H1 (cell line): ENCODE data around the gene MTPN. TPM values are rescaled to one million over a fixed set of nuclear protein-coding genes. Genes with fewer than 3 reads are reported as not detected.

Experiments
- CTCF ChIA-PET: fragments of 300-600 bp; sonication (Branson Sonifier 250); formaldehyde crosslinking; loops from one replicate; lab custom pipeline; 2021; ENCODE audit not compliant: partially characterized antibody; lab: Charles Lee
- POLR2A ChIA-PET: fragments of 300-600 bp; sonication (Branson Sonifier 250); formaldehyde crosslinking; loops from one replicate; lab custom pipeline; 2021; ENCODE audit warnings: inconsistent platforms; ENCODE audit not compliant: partially characterized antibody; lab: Charles Lee
- DNase-seq, 2 experiments: peaks; one replicate each; pipeline versions ENCODE4 v3.0.0 to v3.0.0-alpha.2; 2010 to 2022; ENCODE audit warnings: low spot score in 2 of 2, low read depth in 1 of 2, mixed read lengths in 1 of 2
- FAIRE-seq: peaks from 2 replicates; lab custom pipeline; 2011; peaks lifted over from hg19 to GRCh38; lab: Jason Lieb, UNC
- H2AFZ ChIP-seq: 2 replicates; pipeline ENCODE4 v1.8.1; 2012; ENCODE audit warnings: low read length, inconsistent platforms
- H2AK5ac ChIP-seq: 2 replicates; pipeline ENCODE4 v1.6.1; 2013; ENCODE audit warnings: low read depth, low read length
- H2BK120ac ChIP-seq: replicated peaks from 2 replicates; pipeline ENCODE3; 2013; ENCODE audit warnings: low read depth, low read length, inconsistent platforms
- H2BK12ac ChIP-seq: 2 replicates; pipeline ENCODE4 v1.6.1; 2013; ENCODE audit warnings: low read depth, low read length
- H2BK15ac ChIP-seq: 2 replicates; pipeline ENCODE4 v1.6.1; 2013; ENCODE audit warnings: low read length
- H2BK20ac ChIP-seq: 2 replicates; pipeline ENCODE4 v1.6.1; 2013; ENCODE audit warnings: low read length
- H2BK5ac ChIP-seq: 2 replicates; pipeline ENCODE4 v1.6.1; 2013; ENCODE audit warnings: low read depth, low read length
- H3K14ac ChIP-seq: 2 replicates; pipeline ENCODE4 v1.6.1; 2013; ENCODE audit warnings: inconsistent platforms; ENCODE audit not compliant: insufficient read length
- H3K18ac ChIP-seq: 2 replicates; pipeline ENCODE4 v1.6.1; 2013; ENCODE audit warnings: low read length; ENCODE audit errors: extremely low read depth
- H3K23ac ChIP-seq: 2 replicates; pipeline ENCODE4 v1.6.1; 2013; ENCODE audit warnings: inconsistent platforms; ENCODE audit not compliant: insufficient read length
- H3K23me2 ChIP-seq: 2 replicates; pipeline ENCODE4 v1.6.1; 2013; ENCODE audit warnings: low read depth, low read length
- H3K27ac ChIP-seq: 2 replicates; pipeline ENCODE4 v1.6.1; 2011; ENCODE audit warnings: low read depth, low read length, inconsistent platforms
- H3K27me3 ChIP-seq, 4 experiments: replicated peaks in 1 of 4; 1 replicate in 1 of 4; 2 replicates in 3 of 4; pipeline versions ENCODE4 v1.6.1 to v1.8.1; 2011 to 2013; ENCODE audit warnings: low read length in 3 of 4, mild to moderate bottlenecking in 3 of 4, inconsistent platforms in 2 of 4, mixed read lengths in 2 of 4, moderate library complexity in 1 of 4; ENCODE audit not compliant: control insufficient read depth in 3 of 4, insufficient read depth in 3 of 4; ENCODE audit errors: extremely low read depth in 1 of 4
- H3K36me3 ChIP-seq, 4 experiments: 2 replicates each; pipeline versions ENCODE4 v1.6.1 to v1.8.1; 2011 to 2013; ENCODE audit warnings: mild to moderate bottlenecking in 4 of 4, low read length in 3 of 4, moderate library complexity in 2 of 4, control low read depth in 1 of 4, inconsistent platforms in 1 of 4; ENCODE audit not compliant: insufficient read depth in 4 of 4, control insufficient read depth in 2 of 4
- H3K4ac ChIP-seq: replicated peaks from 2 replicates; pipeline ENCODE3; 2013; ENCODE audit warnings: low read length, low read depth, mixed read lengths, inconsistent platforms; ENCODE audit not compliant: insufficient read length
- H3K4me1 ChIP-seq, 4 experiments: replicated peaks in 1 of 4; 1 replicate in 1 of 4; 2 replicates in 3 of 4; pipeline versions ENCODE4 v1.6.1 to v1.8.1; 2011 to 2013; ENCODE audit warnings: low read length in 3 of 4, inconsistent platforms in 2 of 4, mixed read lengths in 1 of 4; ENCODE audit not compliant: insufficient read depth in 4 of 4, control insufficient read depth in 3 of 4
- H3K4me2 ChIP-seq, 2 experiments: 2 replicates each; pipeline versions ENCODE4 v1.6.1 to v1.8.1; 2011 to 2013; ENCODE audit warnings: low read depth in 2 of 2, low read length in 2 of 2, control low read depth in 1 of 2, inconsistent platforms in 1 of 2, mild to moderate bottlenecking in 1 of 2; ENCODE audit not compliant: insufficient read depth in 1 of 2
- H3K4me3 ChIP-seq, 4 experiments: fragments of 200-600, 300-600 bp in 1 of 4; sonication (generic), shearing (Covaris generic), sonication (Bioruptor Twin) in 1 of 4; 2 replicates each; pipeline versions ENCODE4 v1.5.1 to v1.8.1; 2011 to 2016; ENCODE audit warnings: low read length in 4 of 4, low read depth in 3 of 4, control low read depth in 2 of 4, inconsistent platforms in 2 of 4, mild to moderate bottlenecking in 2 of 4, mixed read lengths in 1 of 4, moderate library complexity in 1 of 4; ENCODE audit not compliant: insufficient read depth in 2 of 4; ENCODE audit errors: extremely low read depth in 1 of 4
- H3K56ac ChIP-seq: replicated peaks from 2 replicates; pipeline ENCODE3; 2013; ENCODE audit warnings: low read depth, mild to moderate bottlenecking, mixed read lengths, low read length, inconsistent platforms; ENCODE audit not compliant: insufficient read length
- H3K79me1 ChIP-seq: 2 replicates; pipeline ENCODE4 v1.6.1; 2013; ENCODE audit warnings: low read depth, low read length, control low read depth
- H3K79me2 ChIP-seq, 2 experiments: 2 replicates each; pipeline versions ENCODE4 v1.6.1 to v1.8.1; 2012 to 2013; ENCODE audit warnings: low read length in 2 of 2, mild to moderate bottlenecking in 2 of 2, inconsistent platforms in 1 of 2; ENCODE audit not compliant: insufficient read depth in 2 of 2, control insufficient read depth in 1 of 2
- H3K9ac ChIP-seq, 4 experiments: replicated peaks in 1 of 4; 1 replicate in 1 of 4; 2 replicates in 3 of 4; pipeline versions ENCODE4 v1.6.1 to v1.8.1; 2011 to 2013; ENCODE audit warnings: low read depth in 3 of 4, low read length in 3 of 4, control low read depth in 2 of 4, mild to moderate bottlenecking in 2 of 4, moderate library complexity in 2 of 4, inconsistent platforms in 1 of 4; ENCODE audit errors: extremely low read depth in 1 of 4
- H3K9me3 ChIP-seq, 2 experiments: 2 replicates each; pipeline versions ENCODE4 v1.6.1 to v1.8.1; 2012 to 2013; ENCODE audit warnings: mild to moderate bottlenecking in 2 of 2, moderate library complexity in 2 of 2, control low read depth in 1 of 2, inconsistent platforms in 1 of 2, low read depth in 1 of 2, low read length in 1 of 2, mixed read lengths in 1 of 2; ENCODE audit not compliant: insufficient read depth in 2 of 2
- H4K20me1 ChIP-seq, 2 experiments: replicated peaks in 1 of 2; 2 replicates each; pipeline versions ENCODE3 to v1.8.1; 2011 to 2013; ENCODE audit warnings: inconsistent platforms in 2 of 2, low read length in 2 of 2, mild to moderate bottlenecking in 1 of 2; ENCODE audit not compliant: insufficient read depth in 2 of 2, control insufficient read depth in 1 of 2
- H4K5ac ChIP-seq: 2 replicates; pipeline ENCODE4 v1.6.1; 2013; ENCODE audit warnings: low read length, low read depth, mixed read lengths, inconsistent platforms; ENCODE audit not compliant: insufficient read length
- H4K8ac ChIP-seq: 2 replicates; pipeline ENCODE4 v1.8.0; 2013; ENCODE audit warnings: mild to moderate bottlenecking, moderate library complexity, low read length, inconsistent platforms; ENCODE audit not compliant: insufficient read depth; ENCODE audit errors: extremely low read depth
- H4K91ac ChIP-seq: replicated peaks from 2 replicates; pipeline ENCODE3; 2013; ENCODE audit warnings: low read length, mixed read lengths, inconsistent platforms; ENCODE audit not compliant: insufficient read length
- CTBP2 ChIP-seq: IDR thresholded peaks from 2 replicates; pipeline ENCODE4 v1.7.0; 2011; ENCODE audit warnings: borderline replicate concordance, mild to moderate bottlenecking, moderate library complexity, mixed read lengths, low read length; ENCODE audit not compliant: insufficient read depth, insufficient read length
- EGR1 ChIP-seq: IDR thresholded peaks from 2 replicates; pipeline ENCODE4 v1.6.1; 2011; ENCODE audit warnings: low read depth, low read length, borderline replicate concordance
- FOSL1 ChIP-seq: IDR thresholded peaks from 2 replicates; pipeline ENCODE4 v1.6.1; 2011; ENCODE audit warnings: mild to moderate bottlenecking, low read depth, low read length, moderate library complexity; ENCODE audit not compliant: insufficient read depth
- GABPA ChIP-seq: IDR thresholded peaks from 2 replicates; pipeline ENCODE4 v1.6.1; 2011; ENCODE audit warnings: mild to moderate bottlenecking, low read length, moderate library complexity, borderline replicate concordance; ENCODE audit not compliant: insufficient read depth
- KDM1A ChIP-seq: fragments of 200-600, 300-600 bp; sonication (generic); IDR thresholded peaks from 2 replicates; pipeline ENCODE4 v1.7.1; 2016; ENCODE audit warnings: mild to moderate bottlenecking, low read length, borderline replicate concordance
- NRF1 ChIP-seq: IDR thresholded peaks from 2 replicates; pipeline ENCODE4 v1.6.1; 2011; ENCODE audit warnings: mild to moderate bottlenecking, low read depth, low read length, improper control_type of control experiment
- PHF8 ChIP-seq: fragments of 200-600 bp; sonication (generic); conservative IDR thresholded peaks from 2 replicates; pipeline ENCODE4 v1.7.1; 2012; ENCODE audit warnings: low read depth, mild to moderate bottlenecking, inconsistent platforms, low read length, moderate library complexity
- SAP30 ChIP-seq: fragments of 300-600 bp; sonication (generic); IDR thresholded peaks from 2 replicates; pipeline ENCODE4 v1.7.1; 2012; ENCODE audit warnings: low read length, moderate library complexity, mild to moderate bottlenecking, inconsistent platforms; ENCODE audit not compliant: insufficient read depth, insufficient replicate concordance
- SIN3A ChIP-seq, 2 experiments: IDR thresholded peaks in 1 of 2; conservative IDR thresholded peaks in 1 of 2; 2 replicates each; pipeline ENCODE4 v1.6.1; 2011 to 2012; ENCODE audit warnings: low read length in 2 of 2, improper control_type of control experiment in 1 of 2, low read depth in 1 of 2, mild to moderate bottlenecking in 1 of 2
- SP4 ChIP-seq: IDR thresholded peaks from 2 replicates; pipeline ENCODE4 v1.6.1; 2012; ENCODE audit warnings: low read length, inconsistent platforms
- TAF7 ChIP-seq: optimal IDR thresholded peaks from 2 replicates; pipeline ENCODE3; 2011; ENCODE audit warnings: low read depth, mild to moderate bottlenecking, inconsistent platforms, low read length, moderate library complexity, borderline replicate concordance
- WGBS, 2 experiments: shearing (Covaris generic) in 1 of 2; methylation state at CpG; one replicate each; pipeline versions ENCODE4 v1.1.6 to v1.1.7; 2013 to 2015; ENCODE audit warnings: low lambda C conversion rate in 2 of 2, mixed read lengths in 2 of 2, inconsistent platforms in 1 of 2, low coverage in 1 of 2, missing lambda C conversion rate in 1 of 2; ENCODE audit not compliant: insufficient replicate concordance in 2 of 2, insufficient coverage in 1 of 2, insufficient read length in 1 of 2; ENCODE audit errors: extremely low coverage in 1 of 2, missing lambda C conversion rate in 1 of 2; 5-methylcytosine and 5-hydroxymethylcytosine counted together
- polyA plus RNA-seq, 7 experiments: library from polyadenylated mRNA; depleted of rRNA in 3 of 7; stranded (reverse) in 5 of 7; unstranded in 2 of 7; fragments of >200 nt in 5 of 7; fragments of 200-250 nt in 2 of 7; gene quantifications; 1 replicate in 5 of 7; 2 replicates in 1 of 7; 4 replicates in 1 of 7; pipeline versions ENCODE4 v1.2.1 to v1.2.3, GENCODE V29; 2011 to 2013; ENCODE audit warnings: missing spikeins in 2 of 7, mixed read lengths in 2 of 7
- total RNA-seq: library from RNA; stranded (reverse); fragmentation: NEBNext Ultra II Directional; extraction: Animal tissue kit (Norgen Biotek cat#: 25700); gene quantifications from 2 replicates; pipeline ENCODE4 v1.2.1, GENCODE V29; 2021
- TF ChIP-seq, protein P1 (sequence below): IDR thresholded peaks from 2 replicates; pipeline ENCODE4 v1.6.1; 2012; ENCODE audit warnings: inconsistent platforms

Gene MTPN
- total and polyA plus RNA-seq, 2 of the 8 experiments (the other 6 are each of a cell fraction or from before 2014, with no cell fraction given): 33.0 to 101 TPM

- Histone ChIP-seq H3K9ac (no peak overlapping the region), H3K18ac (no peak overlapping the region), H3K56ac (no peak overlapping the region), H4K91ac (no peak overlapping the region), H2BK5ac (no peak overlapping the region), H3K14ac (no peak overlapping the region), H3K4ac (no peak overlapping the region), H3K79me2 (no peaks in the 10 kb centered on the region), H3K23ac (no peak overlapping the region), H2BK12ac (no peak overlapping the region), H4K20me1 (no peaks in the 10 kb centered on the region), H3K27me3 (no peaks in the 10 kb centered on the region), H2AK5ac (no peak overlapping the region), H3K36me3 (no peaks in the 10 kb centered on the region), H3K9me3 (no peaks in the 10 kb centered on the region), H3K23me2 (no peaks in the 10 kb centered on the region), H4K8ac (no peak overlapping the region), H4K5ac (no peak overlapping the region), H2BK20ac (no peak overlapping the region), H3K79me1 (no peaks in the 10 kb centered on the region), H3K4me1 (no peaks in the 10 kb centered on the region), H2BK120ac (no peak overlapping the region), H3K4me3 (no peak overlapping the region), H3K4me2 (no peak overlapping the region), H2BK15ac (no peak overlapping the region), H2AFZ (no peak overlapping the region), H3K27ac (no peak overlapping the region)
- CTCF ChIA-PET: interaction anchor here (1.1 kb wide), 1 partner anchor 10 kb away, joined by 4 read pairs; no protein-coding TSS in a partner anchor
- no peak for DNase-seq
- no peak for FAIRE-seq
- POLR2A ChIA-PET: no interaction called here
- TF ChIP-seq CTBP2 (no peak), SAP30 (no peak), PHF8 (no peak), SIN3A (conservative IDR thresholded peaks at IDR 0.05 in 1 of 2, IDR thresholded peaks at IDR 0.05 in 1 of 2; ENCODE audit: low read depth in 1 of 2, low read length in 2 of 2) (no peak), KDM1A (no peak), TAF7 (no peak), FOSL1 (no peak), GABPA (no peak), NRF1 (no peak), SP4 (no peak), EGR1 (no peak)
- TF ChIP-seq, protein P1, sequence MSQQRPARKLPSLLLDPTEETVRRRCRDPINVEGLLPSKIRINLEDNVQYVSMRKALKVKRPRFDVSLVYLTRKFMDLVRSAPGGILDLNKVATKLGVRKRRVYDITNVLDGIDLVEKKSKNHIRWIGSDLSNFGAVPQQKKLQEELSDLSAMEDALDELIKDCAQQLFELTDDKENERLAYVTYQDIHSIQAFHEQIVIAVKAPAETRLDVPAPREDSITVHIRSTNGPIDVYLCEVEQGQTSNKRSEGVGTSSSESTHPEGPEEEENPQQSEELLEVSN: no peak
- WGBS, 2 experiments: 100% methylated on average over 2 of the region's 2 CpGs; no CpG with 5 or more reads in 1 of the 2 experiments
Observed at GRCh38 chr7:136018104-136018503, 40.9 kb upstream of the MTPN start.
